HK-2 (cell line): ENCODE results near the gene MERTK.
"Not testable (repeated sequence)": the region's sequence is repeated elsewhere in the genome, so short reads cannot be mapped to it uniquely, and the experiment has no call there.

ENCODE experiments used
- DNase-seq: peaks from one replicate; pipeline ENCODE4 v3.0.0-alpha.2; 2018; ENCODE audit not compliant: unreplicated experiment

Gene MERTK

GRCh38 chr2:111909997-111910396 lies 11.6 kb downstream of the MERTK start:
- DNase-seq: not testable (repeated sequence)

GRCh38 chr2:111910609-111911277 lies 12.3 kb downstream of the MERTK start:
- DNase-seq: no peak

DNA sequence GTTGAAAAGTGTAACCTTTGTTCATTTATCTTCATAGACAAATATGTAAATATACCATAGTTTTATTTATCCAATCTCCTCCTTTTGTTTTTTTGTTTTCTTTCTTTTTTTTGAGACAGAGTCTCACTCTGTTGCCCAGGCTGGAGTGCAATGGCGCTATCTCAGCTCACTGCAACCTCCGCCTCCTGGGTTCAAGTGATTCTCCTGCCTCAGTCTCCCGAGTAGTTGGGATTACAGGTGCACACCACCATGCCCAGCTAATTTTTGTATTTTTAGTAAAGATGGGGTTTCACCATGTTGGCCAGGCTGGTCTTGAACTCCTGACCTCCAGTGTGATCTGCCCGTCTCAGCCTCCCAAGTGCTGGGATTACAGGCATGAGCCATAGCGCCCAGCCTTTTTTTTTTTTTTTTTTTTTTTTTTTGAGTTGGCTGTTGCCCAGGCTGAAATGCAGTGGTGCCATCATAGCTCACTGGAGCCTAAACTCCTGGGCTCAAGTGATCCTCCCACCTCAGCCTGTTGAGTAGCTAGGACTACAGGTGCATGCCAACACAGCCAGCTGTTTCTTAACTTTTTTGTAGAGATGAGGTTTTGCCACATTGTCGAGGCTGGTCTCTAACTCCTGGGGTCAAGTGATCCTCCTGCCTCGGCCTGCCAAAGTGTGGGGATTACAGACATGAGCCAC lies 13.0 kb downstream of the MERTK start:
- not testable (repeated sequence) for DNase-seq

DNA sequence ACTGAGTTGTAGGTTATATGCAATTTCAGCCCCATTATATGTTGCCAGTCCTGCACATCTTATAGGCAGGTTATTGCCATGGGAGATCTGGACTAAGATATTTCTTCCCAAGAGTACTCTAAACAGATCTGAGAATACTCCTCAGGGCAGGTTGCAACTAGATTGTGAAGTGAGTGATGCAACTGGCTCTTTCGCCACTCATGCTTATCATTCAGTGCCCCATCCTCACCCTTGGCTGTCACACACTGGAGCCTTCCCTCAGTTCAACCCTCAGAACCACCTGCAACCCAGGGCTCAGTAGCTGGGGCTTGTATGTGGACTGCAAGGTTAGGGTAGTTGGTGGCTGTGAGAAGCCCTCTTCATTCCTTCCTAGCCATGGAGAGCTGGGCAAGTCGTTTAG lies 14.1 kb downstream of the MERTK start:
- no peak for DNase-seq

GRCh38 chr2:111917106-111917505 lies 18.7 kb downstream of the MERTK start:
- no peak for DNase-seq

DNA sequence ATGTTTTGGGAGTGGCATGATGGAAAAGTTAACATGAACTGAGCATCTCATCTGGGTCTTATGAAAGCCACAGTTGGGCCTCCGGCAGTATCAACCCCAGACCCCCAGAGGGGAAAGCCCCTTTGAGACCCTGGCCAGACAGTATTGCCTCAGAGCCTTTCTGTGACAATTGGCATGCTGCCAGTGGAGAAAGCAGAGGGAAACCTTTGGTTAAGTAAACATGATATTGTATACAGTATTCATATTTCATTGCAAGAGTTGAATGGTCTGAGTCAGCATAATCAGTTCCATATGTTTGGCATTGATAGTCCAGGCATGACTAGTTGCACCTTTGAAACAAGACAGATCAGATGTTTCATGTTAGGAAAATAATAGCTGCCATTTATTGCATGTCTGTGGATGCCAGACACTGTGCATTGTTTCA lies 20.0 kb downstream of the MERTK start:
- no peak for DNase-seq

DNA sequence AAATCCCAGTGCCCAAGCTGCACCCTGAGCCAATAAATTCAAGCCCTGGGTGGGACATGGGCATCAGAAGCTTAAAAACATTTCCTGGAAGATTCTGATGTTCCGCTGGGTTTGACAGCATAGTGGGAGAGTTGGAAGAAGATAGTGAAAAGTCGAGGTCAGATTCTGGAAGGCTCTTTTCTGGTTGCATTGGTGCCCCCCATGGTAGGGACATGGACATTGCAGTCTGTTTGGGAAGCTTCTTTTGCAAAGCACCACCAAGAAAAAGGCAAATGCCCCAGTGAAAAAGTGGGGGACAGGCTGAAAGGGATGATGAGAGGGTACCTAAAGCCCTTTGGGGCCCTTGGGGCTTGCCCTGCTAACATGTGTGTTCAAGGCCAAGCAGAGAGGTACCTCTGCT lies 21.0 kb downstream of the MERTK start:
- DNase-seq: no peak

GRCh38 chr2:111919794-111920608 lies 21.6 kb downstream of the MERTK start:
- DNase-seq: peak; percentile 76

DNA sequence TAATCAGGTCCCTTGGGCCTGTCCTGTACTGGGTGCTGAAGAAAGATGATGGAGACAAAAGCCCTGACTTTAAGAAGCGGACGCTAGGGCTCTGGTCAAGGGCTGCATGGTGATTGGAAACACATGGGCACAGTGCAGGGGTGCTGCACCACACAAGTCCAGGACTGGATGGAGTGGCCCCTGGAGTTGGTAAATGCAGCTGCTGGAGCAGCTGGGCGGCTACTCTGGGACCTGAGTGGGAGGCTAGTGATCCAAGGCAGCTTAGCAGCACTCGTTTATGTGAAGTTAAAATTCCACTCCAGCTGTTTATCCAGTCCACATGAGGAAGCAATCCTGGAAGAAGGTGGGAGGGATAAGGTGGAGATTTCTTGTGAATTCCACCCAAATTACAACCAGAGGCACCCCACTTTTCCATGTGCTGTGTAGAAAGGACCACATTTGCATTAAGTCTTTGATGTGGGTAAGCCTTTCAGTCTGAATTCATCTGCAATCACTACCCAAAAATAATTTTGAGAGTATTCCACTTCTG lies 24.9 kb downstream of the MERTK start:
- no peak for DNase-seq

GRCh38 chr2:111924617-111925107 lies 26.3 kb downstream of the MERTK start:
- no peak for DNase-seq

GRCh38 chr2:111927723-111928122 lies 29.3 kb downstream of the MERTK start:
- no peak for DNase-seq

- no peak for DNase-seq
These were observed 32.0 kb downstream of the MERTK start for GRCh38 chr2:111930409-111930808.

- no peak for DNase-seq
These were observed 32.5 kb downstream of the MERTK start for GRCh38 chr2:111930875-111931274.

- DNase-seq: no peak
These were observed 34.5 kb downstream of the MERTK start for GRCh38 chr2:111932841-111933291.

DNA sequence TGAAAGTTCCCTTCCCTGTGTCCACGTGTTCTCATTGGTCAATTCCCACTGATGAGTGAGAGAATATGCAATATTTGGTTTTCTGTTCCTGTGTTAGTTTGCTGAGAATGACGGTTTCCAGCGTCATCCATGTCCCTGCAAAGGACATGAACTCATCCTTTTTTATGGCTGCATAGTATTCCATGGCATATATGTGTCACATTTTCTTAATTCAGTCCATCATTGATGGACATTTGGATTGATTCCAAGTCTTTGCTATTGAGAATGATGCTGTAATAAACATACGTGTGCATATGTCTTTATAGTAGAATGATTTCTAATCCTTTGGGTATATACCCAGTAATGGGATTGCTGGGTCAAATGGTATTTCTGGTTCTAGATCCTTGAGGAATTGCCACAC lies 35.5 kb downstream of the MERTK start:
- not testable (repeated sequence) for DNase-seq

- DNase-seq: no peak
These were observed 38.5 kb downstream of the MERTK start for GRCh38 chr2:111936881-111937280.

GRCh38 chr2:111938392-111938791 lies 40.0 kb downstream of the MERTK start:
- no peak for DNase-seq

DNA sequence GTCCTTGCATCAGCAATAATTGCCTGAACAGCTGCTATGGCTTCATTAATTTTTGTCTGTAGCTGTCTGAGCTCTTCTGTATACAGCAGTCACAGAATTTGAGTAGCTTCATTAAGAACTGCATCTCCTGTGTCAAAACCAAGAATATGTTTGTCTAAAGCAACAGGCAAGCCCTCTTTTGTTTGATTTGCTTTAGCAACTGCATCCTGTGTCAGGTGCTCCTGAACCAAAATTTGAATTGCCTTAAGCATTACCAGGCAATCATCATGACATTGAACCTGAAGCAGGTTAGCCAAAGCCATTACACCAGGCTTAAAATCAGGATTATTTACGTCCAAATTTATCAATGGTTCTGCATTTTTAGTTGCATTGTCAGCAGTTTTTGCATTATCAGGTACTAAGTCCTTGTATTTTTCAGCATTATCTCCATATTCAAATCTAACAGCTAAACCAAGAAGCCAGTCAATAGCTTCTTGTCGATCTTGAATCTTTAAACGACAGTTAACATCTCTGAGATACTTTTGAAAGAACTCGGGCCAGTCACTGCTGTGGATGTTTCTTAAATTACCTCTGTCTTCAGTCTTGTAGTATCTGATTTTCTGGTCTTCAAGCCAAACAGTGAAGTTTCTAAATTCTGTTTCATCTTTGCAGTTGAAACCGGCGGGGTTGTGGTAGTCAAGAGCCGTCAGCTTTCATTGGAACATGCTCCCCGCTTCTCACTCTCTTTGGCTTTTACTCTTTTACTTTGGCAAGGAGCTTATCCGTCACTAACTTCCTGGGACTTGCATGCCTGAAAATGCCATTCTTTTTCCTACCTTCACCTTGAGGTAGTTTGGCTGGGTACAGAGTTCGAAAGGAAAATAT lies 42.2 kb downstream of the MERTK start:
- DNase-seq: no peak

- no peak for DNase-seq
These were observed 43.1 kb downstream of the MERTK start for GRCh38 chr2:111941531-111941930.

DNA sequence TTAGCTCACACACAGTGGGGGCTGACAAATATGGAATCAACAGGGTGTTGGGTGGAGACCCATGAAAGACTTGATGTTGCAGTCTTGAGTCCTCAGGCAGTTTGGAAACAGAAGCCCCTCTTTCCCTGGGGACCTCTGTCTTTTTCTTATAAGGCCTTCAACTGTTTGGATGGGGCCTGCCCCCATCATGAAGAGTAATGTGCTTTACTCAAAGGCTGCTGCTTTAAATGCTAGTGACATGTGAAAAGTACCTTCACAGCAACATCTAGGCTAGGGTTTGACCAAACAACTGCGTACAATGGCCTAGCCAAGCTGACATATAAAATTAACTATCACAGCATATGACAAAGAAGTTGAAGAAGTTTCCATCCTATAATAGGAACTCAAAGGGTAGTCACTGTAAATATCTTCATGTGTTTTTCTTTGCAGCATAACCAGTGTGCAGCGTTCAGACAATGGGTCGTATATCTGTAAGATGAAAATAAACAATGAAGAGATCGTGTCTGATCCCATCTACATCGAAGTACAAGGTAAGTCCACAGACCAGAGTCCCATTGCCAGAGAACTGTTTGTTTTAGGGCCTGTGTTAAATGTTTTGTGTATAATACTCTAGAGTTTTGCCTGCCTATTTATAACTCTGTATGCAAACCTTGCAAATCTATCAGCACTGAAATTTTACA lies 46.3 kb downstream of the MERTK start:
- DNase-seq: no peak
